HuH-7.5 (cell line): ENCODE data around the gene IL9R.
"Not testable (repeated sequence)": the region's sequence is repeated elsewhere in the genome, so short reads cannot be mapped to it uniquely, and the experiment has no call there.

Source experiments
- DNase-seq: peaks from one replicate; pipeline ENCODE4 v3.0.0; 2011; ENCODE audit warnings: low spot score

The IL9R gene

GRCh38 chrX:155998761-155999510, 1.4 kb downstream of the IL9R start:
- DNase-seq, result no peak

- not testable (repeated sequence) for DNase-seq
Observed at GRCh38 chrX:155999751-156000150, 2.3 kb downstream of the IL9R start.

- DNase-seq, result no peak
Observed at GRCh38 chrX:156000361-156000926, 2.9 kb downstream of the IL9R start.

- DNase-seq, result no peak
Observed at GRCh38 chrX:156001001-156001666, 3.6 kb downstream of the IL9R start.

GRCh38 chrX:156001667-156002021, 4.1 kb downstream of the IL9R start:
- DNase-seq, result no peak

- DNase-seq, result no peak
Observed at GRCh38 chrX:156002507-156002906, 5.0 kb downstream of the IL9R start.

GRCh38 chrX:156003486-156004185, 6.1 kb downstream of the IL9R start:
- no peak for DNase-seq

GRCh38 chrX:156004256-156004655, 6.8 kb downstream of the IL9R start:
- DNase-seq, result no peak

GRCh38 chrX:156004740-156005139, 7.2 kb downstream of the IL9R start:
- DNase-seq, result no peak

GRCh38 chrX:156005144-156005543, 7.6 kb downstream of the IL9R start:
- no peak for DNase-seq

GRCh38 chrX:156006468-156006867, 9.0 kb downstream of the IL9R start:
- DNase-seq, result not testable (repeated sequence)

- DNase-seq, result not testable (repeated sequence)
Observed at GRCh38 chrX:156008379-156008778, 10.9 kb downstream of the IL9R start.

- no peak for DNase-seq
Observed at GRCh38 chrX:156008915-156009314, 11.4 kb downstream of the IL9R start.

- not testable (repeated sequence) for DNase-seq
Observed at GRCh38 chrX:156009691-156010090, 12.2 kb downstream of the IL9R start.

- DNase-seq, result not testable (repeated sequence)
Observed at GRCh38 chrX:156013286-156013953, 15.9 kb downstream of the IL9R start.

GRCh38 chrX:156019846-156020245, 22.4 kb downstream of the IL9R start:
- DNase-seq, result not testable (repeated sequence)

- DNase-seq, result not testable (repeated sequence)
Observed at GRCh38 chrX:156023002-156023401, 25.5 kb downstream of the IL9R start.

GRCh38 chrX:156024949-156025492, 27.5 kb downstream of the IL9R start:
- DNase-seq, result not testable (repeated sequence)

- DNase-seq, result not testable (repeated sequence)
Observed at GRCh38 chrX:156028653-156029237, 31.2 kb downstream of the IL9R start.

GRCh38 chrX:156029296-156029695, 31.8 kb downstream of the IL9R start:
- not testable (repeated sequence) for DNase-seq

GRCh38 chrX:156029707-156030442, 32.4 kb downstream of the IL9R start:
- not testable (repeated sequence) for DNase-seq
